HG03378 (cell line): Measurements from ENCODE around the gene PDCD2L.
"Not testable (repeated sequence)": the region's sequence is repeated elsewhere in the genome, so short reads cannot be mapped to it uniquely, and the experiment has no call there.

Source experiments
- ATAC-seq: cut with Tn5 transposase; IDR thresholded peaks from one replicate; pipeline ENCODE4 v1.9.1; 2021; ENCODE audit warnings: mild to moderate bottlenecking, moderate library complexity; ENCODE audit not compliant: unreplicated experiment

The PDCD2L gene

DNA sequence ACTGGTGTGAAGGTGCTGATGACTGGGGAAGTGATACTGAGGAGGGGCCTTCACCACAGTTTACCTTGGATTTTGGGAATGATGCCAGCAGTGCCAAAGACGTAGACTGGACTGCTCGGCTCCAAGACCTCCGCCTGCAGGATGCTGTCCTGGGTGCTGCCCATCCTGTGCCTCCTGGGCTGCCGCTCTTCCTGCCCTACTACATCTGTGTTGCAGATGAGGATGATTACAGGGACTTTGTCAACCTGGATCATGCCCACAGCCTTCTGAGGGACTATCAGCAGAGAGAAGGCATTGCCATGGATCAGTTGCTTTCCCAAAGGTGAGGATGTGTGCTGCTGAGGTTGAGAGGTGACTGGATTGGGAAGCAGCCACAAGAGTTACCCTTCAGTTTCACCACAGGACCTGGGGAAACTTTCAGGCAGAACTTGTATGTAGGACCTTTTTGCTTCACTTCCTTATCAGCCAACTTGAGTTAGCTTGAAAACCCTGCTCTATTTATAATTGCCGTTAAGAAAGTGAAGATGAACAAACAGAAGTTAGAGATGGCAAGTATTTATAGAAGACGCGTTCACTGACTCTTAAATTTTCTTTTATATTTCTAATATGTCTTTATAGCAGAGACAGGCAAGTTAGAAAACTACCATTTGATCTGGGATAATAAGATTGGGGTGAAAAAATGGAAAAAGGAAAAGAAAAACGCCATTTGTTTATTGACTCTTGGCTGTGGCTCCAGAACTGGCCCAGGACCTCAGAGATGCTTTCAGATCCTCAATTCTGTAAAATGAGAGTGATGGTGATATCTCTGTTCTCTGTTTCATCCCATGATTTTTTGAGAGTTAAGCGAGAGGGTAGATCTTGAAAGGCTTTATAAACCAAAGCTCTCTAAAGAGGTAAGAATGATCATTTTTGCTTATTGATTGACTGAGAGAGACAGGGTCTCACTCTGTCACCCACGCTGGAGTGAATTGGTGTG lies 5.3 kb downstream of the PDCD2L start:
- ATAC-seq, result no peak

DNA sequence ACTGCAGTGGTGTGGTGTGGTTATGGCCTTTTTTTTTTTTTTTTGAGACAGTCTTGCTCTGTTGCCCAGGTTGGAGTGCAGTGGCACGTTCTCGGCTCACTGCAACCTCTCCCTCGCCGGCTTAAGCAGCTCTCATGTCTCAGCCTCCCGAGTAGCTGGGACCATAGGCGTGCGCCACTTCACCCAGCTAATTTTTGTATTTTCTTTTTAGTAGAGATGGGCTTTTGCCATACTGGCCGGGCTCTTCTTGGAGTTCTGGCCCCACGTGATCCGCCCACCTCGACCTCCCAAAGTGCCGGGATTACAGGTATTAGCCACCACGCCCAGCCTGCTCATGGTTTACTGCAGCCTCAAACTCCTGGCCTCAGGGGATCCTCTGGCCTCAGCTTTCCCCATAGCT lies 7.0 kb downstream of the PDCD2L start:
- no peak for ATAC-seq

- ATAC-seq, result no peak
Measured at GRCh38 chr19:34416021-34416545, 11.9 kb downstream of the PDCD2L start.

GRCh38 chr19:34418300-34418699 lies 14.1 kb downstream of the PDCD2L start:
- ATAC-seq, result no peak

GRCh38 chr19:34426096-34426661 lies 22.0 kb downstream of the PDCD2L start:
- ATAC-seq, result no peak

- ATAC-seq, result no peak
Measured at GRCh38 chr19:34428549-34429285, 24.5 kb downstream of the PDCD2L start.

DNA sequence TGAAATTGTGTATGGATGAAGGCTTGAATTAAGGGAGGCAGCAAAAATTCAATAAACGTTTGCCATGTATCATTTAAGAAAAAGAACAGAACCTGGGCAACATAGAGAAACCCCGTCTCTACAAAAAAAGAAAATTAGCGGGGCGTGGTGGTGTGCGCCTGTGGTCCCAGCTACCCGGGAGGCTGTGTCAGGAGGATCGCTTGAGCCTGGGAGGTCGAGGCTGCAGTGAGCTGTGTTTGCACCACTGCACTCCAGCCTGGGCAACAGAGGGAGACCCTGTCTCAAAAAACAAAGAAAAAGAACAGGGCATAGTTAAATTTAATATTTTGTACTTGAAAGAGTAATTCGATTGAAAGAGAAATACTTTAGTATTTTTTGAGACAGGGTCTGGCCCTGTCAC lies 25.4 kb downstream of the PDCD2L start:
- no peak for ATAC-seq

DNA sequence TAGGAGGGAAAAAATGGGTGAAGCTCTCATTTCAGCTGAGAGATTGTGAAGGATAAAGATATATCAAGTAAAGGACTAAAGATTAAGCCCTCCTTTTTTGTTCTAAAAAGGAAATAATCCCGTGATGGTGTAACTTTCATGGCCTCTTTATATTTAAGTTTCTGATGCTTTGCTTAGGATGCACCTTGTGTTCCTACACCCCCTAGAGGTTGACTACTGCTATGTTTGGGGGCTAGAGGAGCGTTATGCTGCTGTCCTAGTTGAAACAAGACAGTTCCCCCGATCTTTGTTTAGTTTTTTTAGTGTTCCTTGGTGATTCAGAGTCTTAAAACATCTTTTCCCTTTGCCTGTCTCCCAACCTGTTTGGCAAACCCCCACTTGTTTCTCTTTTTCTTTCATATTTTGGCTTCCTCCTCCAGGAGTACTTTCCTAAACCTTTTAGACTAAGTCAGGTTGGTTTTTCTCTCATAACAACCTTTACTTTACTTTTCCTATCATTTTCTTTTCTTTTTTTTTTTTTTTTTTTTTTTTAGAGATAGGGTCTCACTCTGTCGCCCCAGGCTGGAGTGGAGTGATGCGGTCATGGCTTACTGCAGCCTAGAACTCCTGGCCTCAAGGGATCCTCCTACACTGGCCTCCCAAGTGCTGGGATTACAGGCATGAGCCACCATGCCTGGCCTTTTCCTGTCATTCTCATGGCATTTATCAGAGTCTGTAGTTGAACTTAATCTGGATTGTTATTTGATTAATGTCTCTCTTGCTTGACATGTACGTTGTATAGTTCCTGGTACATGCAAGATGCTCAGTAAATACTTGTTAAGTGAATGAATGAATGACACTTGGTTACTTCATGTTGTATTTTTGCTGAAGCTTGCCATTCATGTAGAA lies 26.8 kb downstream of the PDCD2L start:
- peak; percentile 43 for ATAC-seq

- ATAC-seq, result no peak
Measured at GRCh38 chr19:34431681-34432402, 27.6 kb downstream of the PDCD2L start.

GRCh38 chr19:34432797-34433196 lies 28.6 kb downstream of the PDCD2L start:
- no peak for ATAC-seq

- ATAC-seq, result no peak
Measured at GRCh38 chr19:34436716-34437115, 32.5 kb downstream of the PDCD2L start.

GRCh38 chr19:34448191-34448590 lies 44.0 kb downstream of the PDCD2L start:
- ATAC-seq, result no peak

- ATAC-seq, result no peak
Measured at GRCh38 chr19:34452723-34453122, 48.5 kb downstream of the PDCD2L start.

- no peak for ATAC-seq
Measured at GRCh38 chr19:34454091-34454490, 49.9 kb downstream of the PDCD2L start.

- no peak for ATAC-seq
Measured at GRCh38 chr19:34454685-34455084, 50.5 kb downstream of the PDCD2L start.

DNA sequence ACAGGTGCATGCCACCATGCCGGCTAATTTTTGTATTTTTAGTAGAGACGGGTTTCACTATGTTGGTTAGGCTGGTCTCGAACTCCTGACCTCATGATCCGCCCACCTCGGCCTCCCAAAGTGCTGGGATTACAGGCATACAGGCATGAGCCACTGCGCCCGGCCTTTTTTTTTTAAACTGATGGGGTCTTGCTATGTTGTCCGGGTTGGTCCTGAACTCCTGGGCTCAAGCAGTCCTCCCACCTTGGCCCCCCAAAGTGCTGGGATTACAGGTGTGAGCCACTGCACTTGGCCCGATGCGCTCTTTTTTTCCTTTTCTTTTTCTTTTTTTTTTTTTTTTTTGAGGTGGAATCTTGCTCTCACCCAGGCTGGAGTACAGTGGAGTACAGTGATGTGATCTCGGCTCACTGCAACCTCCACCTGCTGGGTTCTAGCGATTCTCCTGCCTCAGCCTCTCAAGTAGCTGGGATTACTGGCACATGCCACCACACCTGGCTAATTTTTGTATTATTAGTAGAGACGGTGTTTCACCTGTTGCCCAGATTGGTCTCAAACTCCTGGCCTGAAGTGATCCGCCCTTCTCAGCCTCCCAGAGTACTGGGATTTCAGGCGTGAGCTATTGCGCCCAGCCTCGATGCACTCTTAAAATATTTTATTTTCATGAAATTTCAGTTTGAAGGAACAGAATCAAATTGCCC lies 51.7 kb downstream of the PDCD2L start:
- ATAC-seq, result not testable (repeated sequence)

DNA sequence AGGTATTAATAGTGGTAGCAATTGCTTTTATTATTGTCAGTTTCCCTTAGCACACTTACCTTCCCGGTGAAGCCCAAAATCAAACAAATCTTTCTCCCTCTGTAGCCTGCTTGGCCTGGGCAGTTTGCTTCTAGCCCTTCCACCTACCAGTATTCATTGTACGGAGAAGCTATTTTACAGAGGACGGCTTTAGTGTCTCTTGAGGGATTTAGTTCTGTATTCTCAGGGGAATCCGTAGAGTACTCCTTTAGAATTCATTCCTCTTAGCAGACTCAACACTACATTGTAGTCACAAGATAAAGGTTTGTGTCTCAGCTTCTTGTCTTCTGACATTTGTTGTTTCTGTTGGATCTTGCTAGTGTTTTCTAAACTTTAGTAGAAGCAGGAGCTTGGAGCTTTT lies 53.2 kb downstream of the PDCD2L start:
- ATAC-seq, result no peak

- ATAC-seq, result no peak
Measured at GRCh38 chr19:34458677-34459076, 54.5 kb downstream of the PDCD2L start.

DNA sequence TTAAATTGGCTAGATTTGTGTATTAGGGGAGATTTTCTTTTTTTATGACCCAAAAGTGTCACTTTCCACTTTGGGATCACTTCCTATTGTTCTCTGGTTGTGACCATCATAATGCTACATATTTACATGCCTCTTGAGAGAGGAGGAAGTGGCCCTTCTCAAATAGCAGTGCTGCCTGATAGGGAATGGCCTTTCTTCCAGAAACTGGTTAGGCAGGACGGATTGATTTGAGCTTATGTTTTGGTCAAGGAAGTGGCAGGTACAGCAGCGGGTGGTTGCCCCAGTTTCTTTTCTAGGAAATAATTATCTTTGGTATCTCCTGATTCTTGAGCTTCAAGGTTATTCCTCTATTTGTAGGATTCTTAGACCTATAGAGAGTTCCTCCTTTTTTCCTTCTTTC lies 55.4 kb downstream of the PDCD2L start:
- ATAC-seq, result no peak
